K562 (cell line): ENCODE results near the gene TTC33.

Source experiments
- CTCF ChIP-seq, 3 experiments: IDR thresholded peaks in 2 of 3; conservative IDR thresholded peaks in 1 of 3; 2 replicates each; pipeline ENCODE4 v1.5.1; 2011 to 2012; ENCODE audit warnings: low read length in 3 of 3, mild to moderate bottlenecking in 3 of 3, control low read depth in 2 of 3, improper control_type of control experiment in 1 of 3, inconsistent platforms in 1 of 3, low read depth in 1 of 3, mixed read lengths in 1 of 3, moderate library complexity in 1 of 3; ENCODE audit not compliant: insufficient read depth in 2 of 3
- MTA2 ChIP-seq: fragments of 450-650 bp; IDR thresholded peaks from 2 replicates; pipeline ENCODE4 v1.6.1; 2016; ENCODE audit warnings: low read depth
- NR2C1 ChIP-seq, 2 experiments: fragments of 450-650 bp; IDR thresholded peaks; 2 replicates each; pipeline ENCODE4 v1.6.1; 2017; ENCODE audit warnings: mild to moderate bottlenecking in 2 of 2, antibody characterized with exemption in 1 of 2, inconsistent platforms in 1 of 2, missing compliant biosample characterization in 1 of 2, missing genetic modification characterization in 1 of 2
- POLR2A ChIP-seq: fragments of 450-650 bp; conservative IDR thresholded peaks from 2 replicates; pipeline ENCODE4 v1.6.1; 2016
- POLR2AphosphoS5 ChIP-seq: IDR thresholded peaks from 2 replicates; pipeline ENCODE4 v1.6.1; 2011; ENCODE audit warnings: mild to moderate bottlenecking, low read depth, low read length, moderate library complexity; ENCODE audit not compliant: control insufficient read depth, insufficient read depth
- SP1 ChIP-seq: sonication (generic); formaldehyde crosslinking; IDR thresholded peaks from 2 replicates; pipeline ENCODE4 v1.8.1; 2022; ENCODE audit warnings: mild to moderate bottlenecking, missing genetic modification reagents
- SPI1 ChIP-seq: IDR thresholded peaks from 2 replicates; pipeline ENCODE4 v1.6.1; 2011; ENCODE audit warnings: low read depth, low read length, control low read depth, borderline replicate concordance
- ZSCAN29 ChIP-seq: fragments of 450-650 bp; IDR thresholded peaks from 2 replicates; pipeline ENCODE4 v1.6.1; 2017
- TF ChIP-seq, protein P1 (sequence below): fragments of 150-350 bp; IDR thresholded peaks from 2 replicates; pipeline ENCODE4 v1.6.1; 2014; ENCODE audit warnings: low read depth, mild to moderate bottlenecking, low read length, borderline replicate concordance

DNA sequence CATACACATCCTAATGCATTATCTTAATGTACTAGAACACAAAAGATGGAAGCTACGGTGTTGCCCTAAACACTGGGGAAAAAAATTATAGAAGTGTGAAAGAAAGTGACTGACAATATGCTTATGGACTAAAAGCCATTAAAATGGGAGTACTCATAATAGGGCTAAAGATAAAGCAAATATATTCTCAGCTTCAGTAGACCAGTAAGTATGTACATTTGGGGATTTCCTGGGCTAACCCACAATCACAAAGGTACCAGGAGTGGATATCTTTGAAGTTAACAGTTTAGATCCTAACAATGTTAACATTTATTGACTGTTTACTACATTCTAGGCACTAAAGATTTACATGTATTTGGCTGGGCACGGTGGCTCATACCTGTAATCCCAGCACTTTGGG is 39.2 kb downstream of the TTC33 start:
- TF ChIP-seq, protein P1, sequence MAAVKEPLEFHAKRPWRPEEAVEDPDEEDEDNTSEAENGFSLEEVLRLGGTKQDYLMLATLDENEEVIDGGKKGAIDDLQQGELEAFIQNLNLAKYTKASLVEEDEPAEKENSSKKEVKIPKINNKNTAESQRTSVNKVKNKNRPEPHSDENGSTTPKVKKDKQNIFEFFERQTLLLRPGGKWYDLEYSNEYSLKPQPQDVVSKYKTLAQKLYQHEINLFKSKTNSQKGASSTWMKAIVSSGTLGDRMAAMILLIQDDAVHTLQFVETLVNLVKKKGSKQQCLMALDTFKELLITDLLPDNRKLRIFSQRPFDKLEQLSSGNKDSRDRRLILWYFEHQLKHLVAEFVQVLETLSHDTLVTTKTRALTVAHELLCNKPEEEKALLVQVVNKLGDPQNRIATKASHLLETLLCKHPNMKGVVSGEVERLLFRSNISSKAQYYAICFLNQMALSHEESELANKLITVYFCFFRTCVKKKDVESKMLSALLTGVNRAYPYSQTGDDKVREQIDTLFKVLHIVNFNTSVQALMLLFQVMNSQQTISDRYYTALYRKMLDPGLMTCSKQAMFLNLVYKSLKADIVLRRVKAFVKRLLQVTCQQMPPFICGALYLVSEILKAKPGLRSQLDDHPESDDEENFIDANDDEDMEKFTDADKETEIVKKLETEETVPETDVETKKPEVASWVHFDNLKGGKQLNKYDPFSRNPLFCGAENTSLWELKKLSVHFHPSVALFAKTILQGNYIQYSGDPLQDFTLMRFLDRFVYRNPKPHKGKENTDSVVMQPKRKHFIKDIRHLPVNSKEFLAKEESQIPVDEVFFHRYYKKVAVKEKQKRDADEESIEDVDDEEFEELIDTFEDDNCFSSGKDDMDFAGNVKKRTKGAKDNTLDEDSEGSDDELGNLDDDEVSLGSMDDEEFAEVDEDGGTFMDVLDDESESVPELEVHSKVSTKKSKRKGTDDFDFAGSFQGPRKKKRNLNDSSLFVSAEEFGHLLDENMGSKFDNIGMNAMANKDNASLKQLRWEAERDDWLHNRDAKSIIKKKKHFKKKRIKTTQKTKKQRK: no peak
- TF ChIP-seq SP1: no peak
- no peak for TF ChIP-seq POLR2A
- TF ChIP-seq MTA2: no peak
- no peak for TF ChIP-seq POLR2AphosphoS5
- TF ChIP-seq CTCF (IDR thresholded peaks at IDR 0.05 in 2 of 3, conservative IDR thresholded peaks at IDR 0.05 in 1 of 3; ENCODE audit: insufficient read depth in 2 of 3, low read depth in 1 of 3, low read length in 3 of 3): no peak
- TF ChIP-seq SPI1: no peak
- no peak for TF ChIP-seq ZSCAN29
- no peak for TF ChIP-seq NR2C1 (IDR thresholded peaks at IDR 0.05)
- TF ChIP-seq NR2C1 (tag; IDR thresholded peaks at IDR 0.05): no peak
